Spleen (tissue), 7 donors: ENCODE results near the gene MED27.

ENCODE experiments used
- CTCF ChIP-seq, 11 experiments: fragments of 200-600 bp in 7 of 11; fragments of 450-650 bp in 4 of 11; sonication (generic) in 4 of 11; IDR thresholded peaks in 8 of 11; conservative IDR thresholded peaks in 3 of 11; 1 replicate in 7 of 11; 2 replicates in 4 of 11; pipeline versions ENCODE4 v1.4.0 to v1.8.0; 2016 to 2021; ENCODE audit warnings: antibody characterized with exemption in 11 of 11, inconsistent platforms in 4 of 11, mild to moderate bottlenecking in 1 of 11
- POLR2A ChIP-seq, 3 donors: fragments of 450-650 bp; IDR thresholded peaks; one replicate each; pipeline ENCODE4 v1.5.1; 2017; ENCODE audit warnings: antibody characterized with exemption in 3 of 3, mild to moderate bottlenecking in 1 of 3
- donor health status: DM: no; HTN: no; CAD: no; lungs with moderate emphysema.
- donor health status: DM: no; HTN: no; CAD: no.
- donor health status: DM: no; HTN: no; CAD: no.

GRCh38 chr9:132040808-132041207 is 38.9 kb downstream of the MED27 start:
- TF ChIP-seq CTCF (IDR thresholded peaks at IDR 0.05 in 8 of 11, conservative IDR thresholded peaks at IDR 0.05 in 3 of 11) = no peak
- no peak for TF ChIP-seq POLR2A (IDR thresholded peaks at IDR 0.05)
